Left lobe of liver (tissue), 2 donors: Measurements from ENCODE around the gene STX16. TPM values are rescaled to one million over a fixed set of nuclear protein-coding genes. Genes with fewer than 3 reads are reported as not detected.

Experiments used
- ATAC-seq: fragments of 200-7000 bp; cut with Tn5 transposase; one replicate; pipeline ENCODE4 v1.9.1; 2020; ENCODE audit warnings: mild to moderate bottlenecking, moderate library complexity
- DNase-seq: peaks from one replicate; pipeline ENCODE4 v3.0.0-alpha.2; 2020; ENCODE audit warnings: low spot score
- total RNA-seq: library from RNA; stranded (reverse); gene quantifications from one replicate; pipeline ENCODE4 v1.2.1, GENCODE V29; 2021
- donor health status: DM: no; HTN: no; CAD: no; lungs with moderate emphysema.
- donor health status: DM: no; HTN: yes; CAD: no.

STX16 gene
- total RNA-seq, 1 donor from 2014 or later, result 25.7 TPM

DNA sequence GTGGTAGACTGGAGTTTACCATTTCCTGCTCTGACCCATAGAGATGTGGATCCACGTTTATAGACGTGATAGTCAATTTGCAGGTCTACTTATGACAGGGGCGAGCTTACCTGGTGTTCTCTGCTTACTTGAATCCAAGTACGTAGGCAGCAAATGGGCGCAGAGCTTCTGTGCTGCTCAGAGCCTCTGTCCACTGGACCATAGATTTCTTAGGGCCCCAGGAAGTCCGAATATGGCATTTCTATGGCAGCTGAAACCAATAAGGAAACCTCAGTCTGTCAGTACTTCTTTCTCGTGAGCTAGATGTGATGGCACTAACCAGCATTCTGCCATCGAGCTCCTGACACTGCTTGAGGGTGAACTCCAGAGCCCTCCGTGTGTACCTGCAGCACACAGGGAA lies 22.0 kb downstream of the STX16 start:
- ATAC-seq, result no peak
- no peak for DNase-seq

DNA sequence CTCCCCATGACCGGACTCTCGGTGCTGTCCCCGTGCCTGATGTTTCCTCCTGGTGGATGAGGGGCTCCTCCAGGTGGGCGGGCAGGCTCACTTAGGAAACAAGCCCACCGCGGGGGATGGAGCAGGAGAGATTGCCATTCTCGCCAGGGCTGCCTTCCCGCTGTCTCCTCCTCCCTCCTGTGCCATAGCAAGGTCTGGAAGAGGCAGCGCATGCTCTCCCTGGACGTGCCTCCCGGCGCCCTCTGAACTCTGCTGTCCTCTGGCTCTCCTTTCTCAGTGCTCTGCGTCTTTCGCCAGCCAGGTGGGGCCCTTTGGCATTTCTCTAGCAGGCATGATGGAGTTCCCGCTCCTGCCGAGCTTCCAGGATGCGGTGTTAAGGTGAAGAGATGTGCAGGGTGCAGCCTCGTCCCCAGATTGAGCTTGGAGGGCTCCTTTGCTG lies 24.1 kb downstream of the STX16 start:
- DNase-seq (no peak), ATAC-seq (no peak)

DNA sequence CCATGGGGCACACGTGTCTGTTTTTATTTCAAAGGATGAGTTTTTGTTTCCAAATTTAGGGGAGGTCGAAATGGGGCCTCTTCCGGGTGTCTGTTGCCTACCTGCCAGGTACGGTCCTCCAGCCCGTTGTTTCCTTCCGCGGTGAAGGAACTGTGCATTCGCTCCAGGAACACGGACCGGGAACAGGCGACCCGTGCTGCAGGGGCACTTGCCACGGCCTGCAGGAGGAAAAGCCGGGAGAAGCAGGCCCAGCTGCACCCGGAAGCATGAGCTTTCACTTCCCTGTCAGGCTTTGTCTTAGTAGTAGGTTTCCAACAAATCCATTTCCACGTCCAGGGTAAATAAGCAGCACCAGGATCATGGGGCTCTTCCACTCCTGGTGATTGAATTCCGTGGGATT lies 24.6 kb downstream of the STX16 start:
- no peak for DNase-seq

DNA sequence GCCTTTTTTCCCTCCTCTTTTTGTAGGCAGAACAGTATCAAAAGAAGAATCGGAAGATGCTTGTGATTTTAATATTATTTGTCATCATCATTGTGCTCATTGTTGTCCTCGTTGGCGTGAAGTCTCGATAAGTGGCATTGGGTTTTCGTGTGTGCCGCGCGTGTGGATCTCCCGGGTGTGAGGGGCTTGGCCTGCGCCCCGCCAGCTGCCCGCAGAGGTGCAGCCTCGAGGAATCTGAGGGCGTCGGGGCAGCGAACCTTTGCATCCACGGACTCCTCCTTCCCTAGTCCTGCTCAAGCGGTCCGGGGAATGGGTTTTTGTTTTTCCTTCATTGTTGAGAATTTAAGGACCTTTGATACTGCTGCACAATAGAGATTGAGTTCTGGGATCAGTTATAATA lies 25.1 kb downstream of the STX16 start:
- ATAC-seq (no peak), DNase-seq (no peak)

More for the DNA sequence above, 24.6 kb downstream of the STX16 start:
- ATAC-seq, result no peak

DNA sequence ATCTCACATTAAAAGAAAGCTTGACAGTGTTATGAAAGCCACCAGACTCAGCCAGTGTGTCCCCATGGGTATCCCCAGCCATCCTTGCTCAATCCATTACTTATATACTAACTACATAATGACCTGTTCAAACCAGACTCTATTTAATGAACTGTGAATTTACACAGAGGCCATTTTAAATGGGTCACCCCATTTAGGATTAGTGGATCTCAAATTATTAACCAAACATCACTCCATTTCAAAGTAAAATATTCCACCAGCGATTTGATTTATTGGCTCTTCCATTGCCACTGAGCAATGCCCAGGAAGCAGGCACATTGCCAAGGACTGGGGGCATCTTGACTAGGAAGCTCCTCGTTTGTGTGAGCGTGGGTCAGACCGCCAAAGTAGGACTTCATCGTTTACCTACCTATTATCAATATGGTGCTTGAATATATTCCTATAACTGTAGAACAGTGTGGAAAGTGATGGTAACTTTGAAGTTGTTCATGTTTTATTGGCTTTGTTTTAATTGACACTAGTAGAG lies 26.1 kb downstream of the STX16 start:
- DNase-seq, result no peak
- no peak for ATAC-seq

DNA sequence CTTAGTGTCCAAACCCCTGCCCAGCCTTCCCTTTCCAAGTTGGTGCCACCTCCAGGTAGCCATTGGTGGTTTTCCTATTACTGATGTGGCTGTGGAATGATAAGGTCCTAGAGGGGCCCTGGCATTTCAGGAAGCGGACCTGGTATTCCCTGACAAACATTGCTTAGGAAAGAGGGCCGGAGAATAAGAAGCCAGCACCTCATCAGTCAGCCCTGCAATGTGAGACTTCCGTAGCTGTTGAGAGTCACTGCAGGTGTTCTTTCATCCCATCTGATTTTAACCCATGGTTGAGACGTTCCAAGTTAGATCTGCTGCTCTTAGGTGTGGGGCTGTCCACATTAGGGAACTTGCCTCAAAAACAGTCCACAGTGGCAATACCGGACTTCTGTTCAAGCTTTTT lies 26.7 kb downstream of the STX16 start:
- DNase-seq (no peak), ATAC-seq (no peak)

DNA sequence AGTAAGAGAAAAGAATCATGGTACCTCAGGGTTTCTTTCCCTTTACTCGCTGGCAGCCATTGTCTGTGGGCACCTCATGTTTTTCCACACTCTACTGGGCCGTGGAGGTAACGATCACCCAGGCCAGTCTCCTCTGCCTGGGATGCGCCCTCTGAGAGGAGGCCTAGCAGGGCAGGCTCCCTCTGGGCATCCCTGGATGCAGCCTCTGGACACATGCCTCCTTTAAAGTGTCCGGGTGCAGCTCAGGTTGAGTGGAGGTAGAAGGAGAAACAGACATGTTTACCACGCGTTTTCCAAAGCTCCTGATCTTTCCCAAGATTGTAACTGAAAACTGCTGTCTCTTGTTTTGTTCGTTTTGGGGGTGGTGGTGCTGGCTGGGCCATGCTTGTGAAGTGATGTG lies 27.7 kb downstream of the STX16 start:
- ATAC-seq (no peak), DNase-seq (no peak)

DNA sequence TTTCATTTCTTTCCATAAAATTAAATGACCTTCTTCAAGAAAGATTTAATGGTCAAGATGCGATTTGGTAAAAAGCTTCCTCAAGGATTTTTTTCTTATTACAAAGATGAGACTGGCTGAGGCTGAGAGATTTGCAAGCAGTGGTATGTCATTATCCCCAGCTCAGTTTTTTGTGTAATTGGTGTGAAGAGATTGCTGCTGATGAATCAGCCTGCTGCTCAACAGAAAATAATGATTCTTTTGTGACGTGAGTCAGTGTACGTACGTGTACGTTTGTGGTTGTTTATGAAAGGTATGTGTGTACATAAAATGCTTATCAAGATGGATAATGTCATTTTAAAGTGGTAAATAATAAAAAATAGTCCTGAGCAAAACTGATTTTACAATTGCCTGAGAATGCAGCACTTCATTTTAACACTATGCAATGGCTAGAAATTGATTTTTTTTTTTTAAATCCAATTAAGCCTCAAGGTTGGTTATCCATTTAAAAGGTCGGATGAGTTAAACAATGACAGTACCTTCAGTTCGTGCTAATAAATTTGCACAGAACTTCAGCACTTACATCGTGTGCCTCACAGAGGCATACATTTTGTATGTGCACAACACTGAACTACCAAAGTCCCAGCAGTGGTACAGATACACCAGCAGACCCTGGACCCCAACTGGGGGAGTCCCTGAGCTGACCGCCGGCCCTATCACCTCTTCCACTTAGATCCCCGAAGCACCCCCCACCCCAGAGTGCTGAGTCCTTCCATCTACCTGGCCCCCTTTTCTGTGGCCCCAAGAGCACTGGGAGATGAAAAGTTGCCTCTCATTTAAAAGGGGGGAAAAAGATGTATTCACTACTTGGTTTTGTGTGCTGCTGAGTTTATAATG lies 31.8 kb downstream of the STX16 start:
- ATAC-seq, result no peak
- DNase-seq, result no peak

DNA sequence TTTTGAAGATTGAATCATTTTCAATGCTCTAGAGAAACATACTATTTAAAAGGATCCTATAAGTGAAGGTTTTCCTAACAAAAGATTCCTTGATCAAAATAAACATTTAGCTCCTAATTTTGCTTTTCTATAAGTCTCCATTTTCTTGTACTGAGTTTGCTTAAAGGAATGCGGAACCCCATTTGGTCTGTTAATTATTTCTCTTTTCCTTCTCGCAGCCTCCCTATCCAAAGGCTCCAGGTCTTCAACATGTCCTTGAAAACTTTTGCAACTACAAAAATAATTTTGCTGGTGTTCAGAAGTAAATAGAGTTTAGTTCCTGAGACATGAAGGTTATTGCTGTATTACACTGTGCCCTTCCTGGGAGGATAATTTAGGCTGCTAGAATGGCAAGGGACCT lies 33.2 kb downstream of the STX16 start:
- DNase-seq, result no peak
- ATAC-seq, result no peak

DNA sequence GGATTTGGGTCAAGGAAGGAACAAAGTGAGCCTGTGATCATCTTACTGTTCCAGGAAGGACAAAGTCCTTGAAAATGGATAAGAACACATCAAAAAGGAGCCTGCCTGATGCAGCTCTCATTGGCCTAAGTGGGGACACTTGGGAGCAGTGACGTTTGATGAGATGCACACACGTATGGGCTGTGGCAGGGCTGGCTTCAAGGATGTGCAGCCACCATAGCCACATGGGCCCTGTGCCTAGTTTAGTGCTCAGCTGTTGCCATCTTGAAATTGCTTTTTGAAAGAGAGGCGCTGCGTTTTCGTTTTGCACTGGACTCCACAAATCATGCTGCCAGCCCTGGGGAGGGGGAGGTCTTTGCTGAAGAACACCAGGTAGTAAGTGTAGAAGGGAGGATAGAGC lies 34.9 kb downstream of the STX16 start:
- ATAC-seq (no peak), DNase-seq (no peak)

DNA sequence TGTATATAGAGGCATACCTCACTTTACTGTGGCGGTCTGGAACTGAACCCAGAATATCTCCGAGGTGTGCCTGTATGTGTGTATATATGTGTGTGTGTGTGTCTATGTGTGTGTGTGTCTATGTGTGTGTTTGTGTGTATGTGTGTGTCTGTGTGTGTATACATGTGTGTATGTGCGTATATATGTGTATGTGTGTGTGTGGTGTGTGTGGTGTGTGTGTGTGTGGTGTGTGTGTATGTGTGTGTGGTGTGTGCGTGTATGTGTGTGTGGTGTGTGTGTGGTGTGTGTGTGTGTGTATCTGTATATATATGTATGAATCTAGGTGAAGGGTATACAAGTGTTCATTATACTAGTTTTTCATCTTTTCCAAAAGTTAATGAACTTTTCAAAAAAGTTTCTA lies 37.3 kb downstream of the STX16 start:
- DNase-seq, result no peak
- no peak for ATAC-seq

DNA sequence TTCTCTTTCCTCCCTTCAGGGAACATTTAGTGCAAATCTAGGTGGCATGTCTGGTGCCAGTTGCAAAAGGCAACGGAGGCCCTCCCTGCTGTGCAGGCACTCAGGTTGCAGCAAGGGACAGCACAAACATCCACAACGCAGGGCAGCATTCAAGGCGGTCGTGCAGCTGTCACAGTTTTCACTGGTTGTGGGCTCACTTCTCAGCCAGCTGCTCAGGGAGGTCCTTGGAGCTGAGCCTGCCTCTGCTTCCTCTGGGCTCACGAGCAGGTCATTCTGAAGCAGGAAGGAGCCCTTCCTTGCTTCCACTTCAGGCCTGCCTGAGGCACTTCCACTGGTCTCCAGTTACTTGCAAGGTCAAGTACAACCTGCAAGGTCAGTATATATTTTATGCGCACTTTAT lies 37.8 kb downstream of the STX16 start:
- peak; percentile 41 for DNase-seq
- no peak for ATAC-seq

DNA sequence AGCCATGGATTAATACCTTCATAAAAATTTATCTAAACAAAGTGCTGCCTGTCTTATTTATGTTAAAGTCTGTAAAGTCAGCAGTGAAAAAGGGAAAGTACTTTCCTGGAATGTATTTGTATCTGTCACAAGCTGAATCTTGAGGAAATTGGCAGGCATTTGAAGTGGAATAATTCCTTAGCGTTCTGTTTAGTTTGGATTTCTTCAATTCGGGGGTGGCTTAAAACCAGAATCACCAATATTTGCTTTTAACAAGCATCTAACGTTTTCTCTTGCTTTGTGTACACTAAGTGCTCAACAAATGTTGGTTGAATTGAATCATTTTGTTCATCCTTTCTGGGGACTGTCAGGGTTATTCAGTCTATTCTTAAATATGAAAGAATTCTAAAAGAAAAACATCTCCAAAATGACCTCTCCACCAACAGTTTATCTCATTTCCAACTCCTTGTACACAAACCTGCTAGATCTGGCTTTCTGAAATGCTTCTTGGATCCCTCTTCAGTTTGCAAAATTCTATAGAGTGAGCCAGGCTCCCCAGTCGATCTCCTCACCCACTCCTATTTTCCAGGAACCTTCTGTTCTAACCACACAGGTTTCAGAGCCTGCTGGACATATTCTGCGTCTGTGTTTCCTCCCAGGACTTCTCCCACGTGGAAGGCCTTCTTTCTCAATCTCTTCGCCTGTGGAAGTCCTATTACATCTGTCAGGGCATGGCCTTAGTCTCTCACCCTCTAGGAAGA lies 39.5 kb downstream of the STX16 start:
- ATAC-seq, result no peak
- DNase-seq, result peak; percentile 21

DNA sequence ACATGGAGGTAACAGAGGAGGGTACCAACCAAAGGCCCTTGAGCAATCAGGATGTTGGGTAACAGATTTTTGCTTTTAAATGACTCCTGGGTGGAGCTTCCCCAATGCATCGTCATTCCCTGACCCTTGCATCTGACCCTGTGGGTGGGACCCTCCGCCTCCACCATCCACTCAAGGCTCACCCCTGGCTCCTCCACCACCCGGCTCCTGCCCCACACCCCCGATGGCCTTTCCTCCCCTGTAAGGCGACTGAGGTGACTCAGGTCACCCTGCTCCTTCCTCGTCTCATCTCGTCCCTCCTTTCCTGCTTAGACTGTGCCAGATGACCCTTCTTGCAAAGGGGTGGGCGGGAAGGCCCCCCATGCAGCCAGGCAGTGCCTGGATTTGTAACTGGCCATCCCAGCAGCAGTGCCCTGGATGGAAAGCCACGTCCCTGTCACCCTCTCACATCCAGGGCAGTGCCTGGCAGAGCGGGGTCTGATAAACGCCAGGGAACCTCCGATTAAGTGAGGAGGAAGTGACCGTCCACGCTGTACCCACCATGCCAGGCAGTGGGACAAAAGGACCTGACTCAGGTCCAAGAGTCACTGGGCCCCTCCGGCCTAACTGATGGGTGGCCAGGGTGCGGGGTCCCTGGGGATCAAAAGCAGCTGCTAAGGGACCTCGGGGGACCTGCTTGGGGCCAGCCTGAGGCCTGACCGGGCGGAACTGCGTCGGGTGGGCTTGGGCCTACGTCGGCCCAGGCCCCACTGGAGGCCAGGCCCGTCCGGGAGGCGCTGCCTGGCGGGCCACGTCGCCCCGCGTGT lies 40.9 kb downstream of the STX16 start:
- ATAC-seq (peak; percentile 45), DNase-seq (peak; percentile 69)

DNA sequence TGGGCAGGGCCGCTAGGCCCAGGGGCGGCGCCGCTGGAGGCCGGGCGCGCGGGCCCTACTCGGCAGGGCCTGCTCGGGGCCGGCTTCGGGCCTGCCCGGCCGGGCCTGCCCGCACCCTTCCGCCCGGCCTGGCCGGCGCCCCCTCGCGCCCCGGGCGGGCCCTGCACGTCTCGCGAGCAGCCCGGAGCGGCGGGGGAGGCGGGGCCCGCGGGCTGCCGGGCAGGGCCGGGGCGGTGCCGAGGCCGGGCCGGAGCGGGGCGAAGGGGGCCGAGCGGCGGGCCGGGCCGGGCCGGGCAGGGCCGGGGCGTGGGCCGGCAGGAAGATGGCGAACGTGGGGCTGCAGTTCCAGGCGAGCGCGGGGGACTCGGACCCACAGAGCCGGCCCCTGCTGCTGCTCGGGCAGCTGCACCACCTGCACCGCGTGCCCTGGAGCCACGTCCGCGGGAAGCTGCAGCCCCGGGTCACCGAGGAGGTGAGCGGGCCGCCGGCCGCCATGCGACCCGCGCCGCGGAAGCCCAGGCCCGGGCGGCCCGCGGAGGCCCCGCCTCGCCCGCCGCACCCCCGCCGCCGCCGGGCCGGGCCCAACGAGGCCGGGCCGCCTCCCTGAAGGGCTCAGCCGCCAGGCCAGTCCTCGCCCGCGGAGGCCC lies 41.6 kb downstream of the STX16 start, which contains the start of gene NPEPL1:
NPEPL1 (plus strand) TSS at position 222 of the 647 bp plus-strand sequence; CDS start at position 323, 101 bp downstream.
- DNase-seq, result peak; percentile 71
- peak; percentile 91 for ATAC-seq

DNA sequence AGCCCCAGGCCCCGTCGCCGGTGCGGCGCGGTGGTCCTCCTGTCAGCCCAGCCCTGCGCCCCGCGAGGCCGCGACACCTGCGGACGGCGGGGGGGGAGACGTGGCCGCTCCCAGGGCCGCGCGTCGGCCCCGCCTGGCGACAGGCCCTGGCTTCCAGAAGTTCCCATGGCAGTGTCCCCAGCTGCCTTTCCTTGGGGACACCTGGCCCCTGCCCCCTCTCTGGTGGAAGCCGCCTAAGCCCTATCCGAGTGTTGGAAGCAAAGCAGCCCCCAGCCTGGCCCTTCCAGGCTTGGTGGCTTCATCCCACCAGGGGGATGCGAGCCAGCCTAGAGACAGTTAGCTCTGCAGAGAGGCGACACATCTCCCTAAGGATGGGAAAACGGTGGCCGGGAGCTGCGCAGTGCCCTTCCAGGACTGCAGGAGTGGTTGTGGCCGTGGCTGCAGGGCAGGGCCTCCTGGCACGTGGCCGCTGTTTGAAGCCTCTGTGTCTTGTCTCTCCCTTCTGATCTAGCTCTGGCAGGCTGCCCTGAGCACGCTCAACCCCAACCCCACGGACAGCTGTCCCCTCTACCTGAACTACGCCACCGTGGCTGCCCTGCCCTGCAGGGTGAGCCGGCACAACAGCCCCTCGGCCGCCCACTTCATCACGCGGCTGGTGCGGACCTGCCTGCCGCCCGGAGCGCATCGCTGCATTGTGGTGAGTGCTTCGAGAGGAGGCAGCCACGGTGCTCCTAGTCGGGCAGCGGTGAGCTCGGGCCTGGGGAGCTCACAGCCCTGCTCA lies 42.3 kb downstream of the STX16 start:
- DNase-seq (peak; percentile 55), ATAC-seq (peak; percentile 25)

DNA sequence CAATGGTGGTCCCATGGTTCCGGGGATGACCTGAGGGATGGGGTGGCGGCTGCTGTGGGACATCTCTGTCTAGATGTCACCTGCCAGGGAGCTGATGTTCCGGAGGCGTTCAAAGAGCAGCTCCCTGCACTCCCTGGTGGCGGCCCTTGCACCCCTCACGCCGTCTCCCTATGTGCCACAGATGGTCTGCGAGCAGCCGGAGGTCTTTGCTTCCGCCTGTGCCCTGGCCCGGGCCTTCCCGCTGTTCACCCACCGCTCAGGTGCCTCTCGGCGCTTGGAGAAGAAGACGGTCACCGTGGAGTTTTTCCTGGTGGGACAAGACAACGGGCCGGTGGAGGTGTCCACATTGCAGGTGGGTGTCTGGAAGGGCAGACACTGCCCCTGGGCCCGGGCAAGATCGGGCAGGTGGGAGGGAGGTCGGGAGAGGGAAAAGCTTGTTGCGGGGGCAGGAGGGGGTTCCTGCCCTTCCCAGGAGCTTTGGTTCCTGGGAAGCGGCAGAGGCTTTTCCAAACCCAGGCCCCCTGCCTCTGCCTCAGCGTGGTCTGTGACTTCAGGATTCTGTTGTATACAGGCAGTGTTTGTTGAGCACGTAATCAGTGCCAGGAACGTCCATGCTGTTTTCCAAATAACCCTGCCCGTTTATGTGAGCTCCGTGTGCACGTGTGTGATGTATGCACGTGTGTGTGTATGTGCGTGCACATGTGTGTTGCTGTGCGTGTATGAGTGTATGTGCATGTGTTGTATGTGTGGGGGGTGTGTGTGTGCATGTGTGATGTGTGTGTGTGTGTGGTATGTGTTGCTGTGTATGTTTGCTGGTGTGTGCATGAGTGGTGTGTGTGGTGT lies 43.4 kb downstream of the STX16 start:
- DNase-seq (peak; percentile 42), ATAC-seq (no peak)

DNA sequence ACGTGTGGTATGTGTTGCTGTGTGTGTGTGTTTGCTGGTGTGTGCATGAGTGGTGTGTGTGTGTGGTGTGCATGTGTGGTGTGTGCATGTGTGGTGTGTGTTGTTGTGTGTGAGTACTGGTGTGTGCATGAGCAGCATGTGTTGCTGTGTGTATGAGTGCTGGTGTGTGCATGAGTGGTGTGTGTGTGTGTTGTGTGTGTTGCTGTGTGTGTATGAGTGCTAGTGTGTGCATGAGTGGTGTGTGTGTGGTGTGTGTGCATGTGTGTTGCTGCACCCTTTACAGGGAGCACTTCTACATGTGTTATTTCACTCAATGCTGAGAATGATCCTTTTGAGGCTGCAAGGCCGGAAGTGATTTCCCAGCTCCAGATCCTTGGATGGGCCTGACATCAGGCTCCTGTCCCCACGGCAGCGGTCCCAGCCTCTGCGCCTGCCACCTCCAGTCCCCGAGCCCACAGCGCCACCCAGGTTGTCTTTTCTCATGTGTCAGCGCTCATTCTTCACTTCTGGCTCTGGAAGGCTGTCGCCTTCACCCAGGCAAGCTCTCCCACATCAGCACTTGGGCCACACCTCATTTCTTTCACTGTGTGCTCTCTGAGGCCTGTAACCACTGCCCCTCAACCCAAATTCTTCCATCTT lies 44.1 kb downstream of the STX16 start:
- DNase-seq (no peak), ATAC-seq (no peak)
